Endothelial cell of umbilical vein (primary cell): ENCODE data around the gene TSSC4. TPM values are rescaled to one million over a fixed set of nuclear protein-coding genes. Genes with fewer than 3 reads are reported as not detected.

ENCODE experiments used
- BruUV-seq: library from RNA; stranded (reverse); fragments of 400-500 nt; replicated peaks from 2 replicates; lab custom pipeline; 2021; lab: Mats Ljungman, UMichigan
- CTCF ChIA-PET: fragments of 300-600, 350-600 bp; sonication (Branson Sonifier 250); formaldehyde crosslinking; loops from one replicate; lab custom pipeline; 2021; ENCODE audit warnings: antibody characterized with exemption, inconsistent platforms; lab: Charles Lee
- POLR2A ChIA-PET: fragments of 300-600, 350-600 bp; sonication (Branson Sonifier 250); formaldehyde crosslinking; loops from one replicate; lab custom pipeline; 2021; ENCODE audit warnings: antibody characterized with exemption, inconsistent platforms; lab: Charles Lee
- DNase-seq: peaks from one replicate; pipeline ENCODE4 v3.0.0-alpha.2; 2011; ENCODE audit warnings: low read depth, low spot score
- FAIRE-seq: peaks from 2 replicates; lab custom pipeline; 2011; peaks lifted over from hg19 to GRCh38; lab: Jason Lieb, UNC
- H2AFZ ChIP-seq: 2 replicates; pipeline ENCODE4 v1.6.0; 2012; ENCODE audit warnings: low read depth, low read length, control low read depth, inconsistent platforms
- H3K27ac ChIP-seq: 2 replicates; pipeline ENCODE4 v1.5.1; 2011; ENCODE audit warnings: low read depth, mild to moderate bottlenecking, control low read depth, low read length, moderate library complexity; ENCODE audit not compliant: insufficient read depth
- H3K27me3 ChIP-seq, 2 experiments: 2 replicates each; pipeline versions ENCODE4 v1.6.0 to v1.6.1; 2011; ENCODE audit warnings: low read length in 2 of 2, mixed read lengths in 1 of 2; ENCODE audit not compliant: control insufficient read depth in 2 of 2, insufficient read depth in 2 of 2
- H3K36me3 ChIP-seq, 2 experiments: 2 replicates in 1 of 2; 3 replicates in 1 of 2; pipeline ENCODE4 v1.5.1; 2011; ENCODE audit warnings: low read length in 2 of 2, mild to moderate bottlenecking in 1 of 2, moderate library complexity in 1 of 2; ENCODE audit not compliant: control insufficient read depth in 2 of 2, insufficient read depth in 2 of 2; ENCODE audit errors: extremely low read depth in 1 of 2
- H3K4me1 ChIP-seq: 3 replicates; pipeline ENCODE4 v1.5.1; 2011; ENCODE audit warnings: mild to moderate bottlenecking, low read length; ENCODE audit not compliant: control insufficient read depth, insufficient read depth; ENCODE audit errors: extremely low read depth
- H3K4me2 ChIP-seq: 2 replicates; pipeline ENCODE4 v1.6.1; 2011; ENCODE audit warnings: low read length, control low read depth, mixed read lengths; ENCODE audit not compliant: insufficient read depth
- H3K4me3 ChIP-seq, 3 experiments: fragments of 200-600 bp in 1 of 3; sonication (generic), shearing (Covaris generic) in 1 of 3; replicated peaks in 1 of 3; 2 replicates each; pipeline ENCODE4 v1.5.1; 2011 to 2016; ENCODE audit warnings: control low read depth in 3 of 3, low read length in 3 of 3, mild to moderate bottlenecking in 2 of 3, inconsistent platforms in 1 of 3, low read depth in 1 of 3, moderate library complexity in 1 of 3; ENCODE audit not compliant: insufficient read depth in 1 of 3
- H3K79me2 ChIP-seq: 2 replicates; pipeline ENCODE4 v1.6.0; 2012; ENCODE audit warnings: low read length, inconsistent platforms; ENCODE audit not compliant: control insufficient read depth, insufficient read depth
- H3K9ac ChIP-seq: replicated peaks from 2 replicates; pipeline ENCODE3; 2011; ENCODE audit warnings: low read length, control low read depth; ENCODE audit not compliant: insufficient read depth; ENCODE audit errors: extremely low read depth
- H3K9me1 ChIP-seq: replicated peaks from 3 replicates; pipeline ENCODE4 v1.6.0; 2011; ENCODE audit warnings: mild to moderate bottlenecking, low read length; ENCODE audit not compliant: control insufficient read depth, insufficient read depth; ENCODE audit errors: extremely low read depth
- H3K9me3 ChIP-seq: replicated peaks from 2 replicates; pipeline ENCODE4 v1.5.1; 2012; ENCODE audit warnings: low read length, inconsistent platforms; ENCODE audit not compliant: control insufficient read depth, insufficient read depth
- H4K20me1 ChIP-seq: replicated peaks from 2 replicates; pipeline ENCODE3; 2011; ENCODE audit warnings: mild to moderate bottlenecking, low read length; ENCODE audit not compliant: control insufficient read depth, insufficient read depth; ENCODE audit errors: extremely low read depth
- EZH2 ChIP-seq: IDR thresholded peaks from 2 replicates; pipeline ENCODE4 v1.6.1; 2012; ENCODE audit warnings: borderline replicate concordance, low read depth, mild to moderate bottlenecking, moderate library complexity, low read length, inconsistent platforms; ENCODE audit not compliant: severe bottlenecking
- FOS ChIP-seq: IDR thresholded peaks from 2 replicates; pipeline ENCODE4 v1.6.1; 2011; ENCODE audit warnings: mild to moderate bottlenecking, low read length, moderate library complexity, borderline replicate concordance; ENCODE audit not compliant: insufficient read depth
- JUN ChIP-seq: IDR thresholded peaks from 2 replicates; pipeline ENCODE4 v1.6.1; 2011; ENCODE audit warnings: borderline replicate concordance, low read depth; ENCODE audit not compliant: insufficient read length, insufficient read depth
- MYC ChIP-seq: IDR thresholded peaks from one replicate; pipeline ENCODE4 v1.6.1; 2011; ENCODE audit warnings: mild to moderate bottlenecking, low read depth, low read length
- POLR2A ChIP-seq: IDR thresholded peaks from 2 replicates; pipeline ENCODE4 v1.6.1; 2012; ENCODE audit warnings: low read depth, mild to moderate bottlenecking, control low read depth, low read length
- POLR2AphosphoS5 ChIP-seq: IDR thresholded peaks from 2 replicates; pipeline ENCODE4 v1.6.1; 2012; ENCODE audit warnings: low read depth, mild to moderate bottlenecking, control low read depth, low read length, moderate library complexity; ENCODE audit not compliant: insufficient read depth
- dilution Hi-C: fragments of 300-500 bp; cut with MboI; formaldehyde crosslinking; loops from one replicate; pipeline ENCODE4 v1.15.0; 2019; ENCODE audit warnings: low sequenced_read_pairs; ENCODE audit not compliant: extremely low pct_ligation_motif_present
- intact Hi-C: fragments of 100-400 bp; cut with micrococcal nuclease; formaldehyde crosslinking; loops from one replicate; pipeline ENCODE4 v1.10.0; 2022
- polyA plus RNA-seq, 4 experiments: library from polyadenylated mRNA; depleted of rRNA in 3 of 4; stranded (reverse) in 3 of 4; unstranded in 1 of 4; fragments of >200 nt; gene quantifications; 2 replicates each; pipeline versions ENCODE4 v1.2.1 to v1.2.3, GENCODE V29; 2011 to 2012; ENCODE audit warnings: missing spikeins in 1 of 4
- total RNA-seq: library from RNA; stranded (reverse); gene quantifications from 2 replicates; pipeline ENCODE4 v1.2.3, GENCODE V29; 2021
- TF ChIP-seq, protein P1 (sequence below): IDR thresholded peaks from 2 replicates; pipeline ENCODE4 v1.6.1; 2011; ENCODE audit not compliant: insufficient read depth, insufficient read length
- TF ChIP-seq, protein P2 (sequence below), 2 donors: IDR thresholded peaks; 1 replicate in 1 of 2; 2 replicates in 1 of 2; pipeline ENCODE4 v1.5.1; 2011; ENCODE audit warnings: low read length in 2 of 2, mild to moderate bottlenecking in 2 of 2, moderate library complexity in 2 of 2, control low read depth in 1 of 2, inconsistent platforms in 1 of 2, low read depth in 1 of 2; ENCODE audit not compliant: insufficient read depth in 1 of 2; ENCODE audit errors: extremely low read depth in 1 of 2

TSSC4 gene
- total and polyA plus RNA-seq, 2 donors (not counting 3 experiments of a cell fraction or from before 2014, with no cell fraction given), result 42.7 to 59.6 TPM

DNA sequence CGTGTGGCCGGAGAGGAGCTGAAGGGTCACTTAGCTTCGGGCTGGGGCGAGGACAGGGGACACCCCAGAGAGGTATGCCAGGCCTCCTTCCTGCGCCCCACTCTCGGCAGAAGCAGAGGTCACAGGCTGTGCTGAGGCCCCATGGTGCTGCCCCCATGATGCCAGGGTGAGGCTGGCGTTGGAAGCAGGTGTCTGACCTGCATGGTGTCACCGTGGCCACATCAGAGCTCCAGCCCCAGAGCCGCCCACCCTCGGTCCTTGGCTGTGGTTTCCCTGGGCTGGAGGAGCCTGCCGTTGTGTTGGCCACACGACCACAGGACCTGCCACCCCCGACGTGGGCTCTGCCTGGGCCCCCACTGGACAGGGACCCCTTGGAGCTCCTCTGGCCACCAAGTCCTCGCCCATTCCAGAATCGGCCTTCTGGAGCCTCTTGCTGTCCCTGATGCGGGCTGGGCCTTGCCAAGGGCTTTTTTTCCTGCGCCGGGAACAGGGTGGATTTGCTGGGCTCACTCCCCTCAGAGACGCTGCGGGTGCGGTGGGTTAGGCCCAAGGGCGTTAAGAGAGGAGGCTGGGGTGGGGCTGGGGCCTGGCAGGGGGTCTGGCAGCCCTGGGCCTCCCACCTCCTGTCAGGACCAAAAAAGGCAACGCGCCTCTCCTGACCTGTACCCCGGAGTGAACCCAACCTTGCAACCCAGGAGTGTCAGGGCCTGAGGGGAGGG is 8.2 kb upstream of the TSSC4 start:
- no peaks in the 10 kb centered on the region for H3K9me1 ChIP-seq
- H4K20me1 ChIP-seq, result no peaks in the 10 kb centered on the region
- intact Hi-C loops (no loop called here), dilution Hi-C loops (no loop called here)
- peaks cover 57% of the 10 kb centered on the region for H3K79me2 ChIP-seq
- H3K27ac ChIP-seq, result no peak overlapping the region
- TF ChIP-seq, protein P1, sequence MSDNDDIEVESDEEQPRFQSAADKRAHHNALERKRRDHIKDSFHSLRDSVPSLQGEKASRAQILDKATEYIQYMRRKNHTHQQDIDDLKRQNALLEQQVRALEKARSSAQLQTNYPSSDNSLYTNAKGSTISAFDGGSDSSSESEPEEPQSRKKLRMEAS, result no peak
- TF ChIP-seq, protein P2, sequence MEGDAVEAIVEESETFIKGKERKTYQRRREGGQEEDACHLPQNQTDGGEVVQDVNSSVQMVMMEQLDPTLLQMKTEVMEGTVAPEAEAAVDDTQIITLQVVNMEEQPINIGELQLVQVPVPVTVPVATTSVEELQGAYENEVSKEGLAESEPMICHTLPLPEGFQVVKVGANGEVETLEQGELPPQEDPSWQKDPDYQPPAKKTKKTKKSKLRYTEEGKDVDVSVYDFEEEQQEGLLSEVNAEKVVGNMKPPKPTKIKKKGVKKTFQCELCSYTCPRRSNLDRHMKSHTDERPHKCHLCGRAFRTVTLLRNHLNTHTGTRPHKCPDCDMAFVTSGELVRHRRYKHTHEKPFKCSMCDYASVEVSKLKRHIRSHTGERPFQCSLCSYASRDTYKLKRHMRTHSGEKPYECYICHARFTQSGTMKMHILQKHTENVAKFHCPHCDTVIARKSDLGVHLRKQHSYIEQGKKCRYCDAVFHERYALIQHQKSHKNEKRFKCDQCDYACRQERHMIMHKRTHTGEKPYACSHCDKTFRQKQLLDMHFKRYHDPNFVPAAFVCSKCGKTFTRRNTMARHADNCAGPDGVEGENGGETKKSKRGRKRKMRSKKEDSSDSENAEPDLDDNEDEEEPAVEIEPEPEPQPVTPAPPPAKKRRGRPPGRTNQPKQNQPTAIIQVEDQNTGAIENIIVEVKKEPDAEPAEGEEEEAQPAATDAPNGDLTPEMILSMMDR (IDR thresholded peaks at IDR 0.05; ENCODE audit: extremely low read depth in 1 of 2, insufficient read depth in 1 of 2, low read depth in 1 of 2, low read length in 2 of 2), result no peak
- TF ChIP-seq POLR2A (no peak), POLR2AphosphoS5 (no peak), JUN (no peak), EZH2 (no peak), MYC (no peak), FOS (no peak)
- no peaks in the 10 kb centered on the region for H3K4me1 ChIP-seq
- no peak overlapping the region for H3K4me2 ChIP-seq
- H3K9me3 ChIP-seq, result no peaks in the 10 kb centered on the region
- ChIA-PET POLR2A (no interaction called here), CTCF (no interaction called here)
- H3K9ac ChIP-seq, result no peak overlapping the region
- peaks cover 7 to 44% of the 10 kb centered on the region in 2 experiments for H3K36me3 ChIP-seq
- H3K27me3 ChIP-seq, result no peaks in the 10 kb centered on the region
- BruUV-seq, result no TSS peak
- DNase-seq, result no peak
- no peak for FAIRE-seq
- no peak overlapping the region for H2AFZ ChIP-seq
- H3K4me3 ChIP-seq, result no peak overlapping the region
